ENCODE data around the gene STIM2.

Gene STIM2

GRCh38 chr4:27056281-27056680 is 195.6 kb downstream of the STIM2 start:
- no peak for DNase-seq

- no peak for DNase-seq
These were observed 196.4 kb downstream of the STIM2 start for GRCh38 chr4:27057053-27057452.

GRCh38 chr4:27057662-27058061 is 197.0 kb downstream of the STIM2 start:
- no peak for DNase-seq

- DNase-seq: no peak
These were observed 198.3 kb downstream of the STIM2 start for GRCh38 chr4:27058819-27059406.

- DNase-seq: no peak
These were observed 198.8 kb downstream of the STIM2 start for GRCh38 chr4:27059446-27059845.

GRCh38 chr4:27062256-27062655 is 201.6 kb downstream of the STIM2 start:
- no peak for DNase-seq

- no peak for DNase-seq
These were observed 205.9 kb downstream of the STIM2 start for GRCh38 chr4:27066591-27066990.

- no peak for DNase-seq
These were observed 207.7 kb downstream of the STIM2 start for GRCh38 chr4:27068151-27068867.

Measured in NCI-H1092 treated with DMSO at 0.1 percent for 48 hours (cell line).